Hematopoietic multipotent progenitor cell treated with erythropoietin and hydrocortisone succinate and interleukin-3 and kit ligand, for 8 days (in vitro differentiated cells): Measurements from ENCODE around the gene MRPL44.

Source experiments
- DNase-seq: peaks from one replicate; pipeline ENCODE4 v3.0.0-alpha.2; 2015

The MRPL44 gene

GRCh38 chr2:223937535-223937934 is 19.7 kb upstream of the MRPL44 start:
- DNase-seq: no peak

GRCh38 chr2:223939438-223939837 is 17.8 kb upstream of the MRPL44 start:
- DNase-seq: peak; percentile 58

- DNase-seq: no peak
Measured at GRCh38 chr2:223941579-223942277, 15.5 kb upstream of the MRPL44 start.

GRCh38 chr2:223943135-223943534 is 14.1 kb upstream of the MRPL44 start:
- DNase-seq: no peak

- no peak for DNase-seq
Measured at GRCh38 chr2:223943561-223944008, 13.7 kb upstream of the MRPL44 start.

- peak; percentile 33 for DNase-seq
Measured at GRCh38 chr2:223944166-223944702, 13.0 kb upstream of the MRPL44 start.

GRCh38 chr2:223944703-223945531 is 12.3 kb upstream of the MRPL44 start, which contains the start of gene WDFY1:
Gene WDFY1, minus strand, starts transcription at chr2:223945335. Its CDS starts 51 bp downstream, at chr2:223945284.
- DNase-seq: peak; percentile 84

GRCh38 chr2:223945755-223946154 is 11.5 kb upstream of the MRPL44 start:
- no peak for DNase-seq

GRCh38 chr2:223947711-223948205 is 9.5 kb upstream of the MRPL44 start:
- DNase-seq: no peak

GRCh38 chr2:223949241-223949840 is 7.9 kb upstream of the MRPL44 start:
- DNase-seq: no peak

GRCh38 chr2:223950448-223951347 is 6.6 kb upstream of the MRPL44 start:
- DNase-seq: no peak

- DNase-seq: no peak
Measured at GRCh38 chr2:223952280-223952968, 4.8 kb upstream of the MRPL44 start.

GRCh38 chr2:223954401-223954800 is 2.9 kb upstream of the MRPL44 start:
- DNase-seq: no peak

- no peak for DNase-seq
Measured at GRCh38 chr2:223956300-223956699, 963 bp upstream of the MRPL44 start.

- DNase-seq: no peak
Measured at GRCh38 chr2:223959688-223960087, 2.4 kb downstream of the MRPL44 start.

- no peak for DNase-seq
Measured at GRCh38 chr2:223967981-223968380, 10.7 kb downstream of the MRPL44 start.

GRCh38 chr2:223969315-223969714 is 12.1 kb downstream of the MRPL44 start:
- DNase-seq: no peak

GRCh38 chr2:223969856-223970255 is 12.6 kb downstream of the MRPL44 start:
- DNase-seq: no peak

- DNase-seq: peak; percentile 79
Measured at GRCh38 chr2:223970343-223971128, 13.3 kb downstream of the MRPL44 start.

- DNase-seq: no peak
Measured at GRCh38 chr2:223971731-223972130, 14.5 kb downstream of the MRPL44 start.
